Medulla oblongata (tissue), 1 donor: ENCODE results near the gene CDC42SE1.
A peak's percentile ranks its signal among the peaks of the same experiment; 100 is the strongest.

Experiments used
- DNase-seq: peaks from one replicate; pipeline ENCODE4 v3.0.0-alpha.2; 2015; ENCODE audit errors: extremely low spot score

Gene CDC42SE1

DNA sequence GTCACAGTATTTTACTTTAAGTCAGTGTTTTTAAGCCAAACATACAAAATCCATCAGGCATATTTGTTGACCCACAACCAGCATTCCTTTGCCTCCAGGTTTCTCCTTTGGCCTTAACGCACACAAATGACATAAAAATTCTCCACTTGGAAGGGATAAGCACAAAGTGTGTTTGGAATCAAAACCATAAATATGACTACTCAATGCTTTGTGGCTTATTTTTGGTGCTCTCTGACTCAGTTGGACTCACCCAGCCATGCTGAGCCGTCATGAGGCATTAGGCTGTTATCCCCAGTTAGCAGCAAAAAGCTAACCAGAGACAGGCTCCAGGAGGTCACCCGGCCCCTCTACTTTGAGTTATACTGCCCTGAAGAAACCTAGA lies 50.2 kb downstream of the CDC42SE1 start:
- no peak for DNase-seq

DNA sequence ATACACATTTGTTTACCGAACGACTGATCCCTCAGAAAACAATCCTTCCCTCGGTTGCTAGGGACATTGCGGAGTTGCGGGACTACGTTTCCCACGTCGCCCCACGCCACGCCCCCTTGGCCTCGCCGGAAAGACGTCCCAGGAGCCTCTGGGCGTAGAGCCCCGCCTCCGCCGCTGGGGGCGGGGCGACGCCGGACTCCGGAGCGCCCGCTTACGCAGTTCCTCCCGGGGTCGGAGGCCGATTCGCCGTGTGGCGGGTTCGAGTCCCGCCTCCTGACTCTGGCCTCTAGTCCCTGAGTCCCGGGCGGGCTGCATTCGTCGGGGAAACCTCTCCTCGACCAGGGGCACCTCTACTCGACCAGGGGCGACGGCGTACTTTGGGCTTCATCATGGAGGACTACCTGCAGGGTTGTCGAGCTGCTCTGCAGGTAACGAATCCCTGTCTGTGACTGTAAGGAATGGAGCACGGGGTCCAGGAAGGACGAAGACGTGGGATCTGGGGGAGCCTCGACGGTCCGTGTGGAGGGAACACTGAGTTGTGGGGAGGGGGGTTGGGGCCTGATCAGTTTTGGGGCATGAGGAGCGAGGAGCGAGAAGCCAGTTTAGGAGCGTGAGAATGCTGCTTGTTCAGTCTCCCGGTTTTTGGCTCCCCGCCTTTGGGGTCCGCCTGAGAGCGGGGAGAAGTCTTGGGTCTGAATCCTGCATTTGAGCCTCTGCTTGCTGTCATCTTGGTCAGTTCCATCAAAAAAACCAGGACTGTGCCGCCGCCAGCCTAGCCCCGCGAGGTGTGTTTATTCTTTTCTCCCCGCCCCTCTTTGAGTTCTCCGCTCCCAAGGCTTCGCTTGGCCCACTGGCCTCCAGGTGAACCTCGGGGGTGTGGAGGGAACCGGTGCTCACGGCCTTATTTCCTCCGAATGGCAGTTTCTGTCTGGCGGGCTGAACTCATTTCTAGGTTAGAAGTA lies 50.9 kb downstream of the CDC42SE1 start, which contains the start of gene PRUNE1:
Gene PRUNE1 (plus strand): TSS at position 206 of the 962 bp plus-strand sequence. CDS start 184 bp downstream, at position 390.
- DNase-seq, result peak; percentile 97

DNA sequence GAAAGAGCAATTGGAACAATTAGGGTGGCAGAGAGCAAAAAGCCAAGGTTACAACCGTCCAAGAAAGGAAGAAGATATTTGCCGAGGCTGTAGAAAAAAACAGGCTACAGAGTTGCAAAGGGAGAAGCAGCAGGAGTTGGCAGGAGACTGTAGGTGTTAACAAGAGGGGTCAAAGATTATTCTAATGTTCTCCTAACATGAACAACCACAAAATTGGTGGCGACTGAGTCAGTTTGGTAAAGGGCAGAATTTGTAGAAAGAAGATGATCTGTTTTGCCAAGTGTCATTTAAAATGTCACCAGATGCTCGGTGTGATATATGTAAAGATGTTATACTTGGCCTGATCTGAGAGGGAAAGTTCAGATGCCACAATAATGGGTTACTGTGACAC lies 51.6 kb downstream of the CDC42SE1 start:
- peak; percentile 57 for DNase-seq

DNA sequence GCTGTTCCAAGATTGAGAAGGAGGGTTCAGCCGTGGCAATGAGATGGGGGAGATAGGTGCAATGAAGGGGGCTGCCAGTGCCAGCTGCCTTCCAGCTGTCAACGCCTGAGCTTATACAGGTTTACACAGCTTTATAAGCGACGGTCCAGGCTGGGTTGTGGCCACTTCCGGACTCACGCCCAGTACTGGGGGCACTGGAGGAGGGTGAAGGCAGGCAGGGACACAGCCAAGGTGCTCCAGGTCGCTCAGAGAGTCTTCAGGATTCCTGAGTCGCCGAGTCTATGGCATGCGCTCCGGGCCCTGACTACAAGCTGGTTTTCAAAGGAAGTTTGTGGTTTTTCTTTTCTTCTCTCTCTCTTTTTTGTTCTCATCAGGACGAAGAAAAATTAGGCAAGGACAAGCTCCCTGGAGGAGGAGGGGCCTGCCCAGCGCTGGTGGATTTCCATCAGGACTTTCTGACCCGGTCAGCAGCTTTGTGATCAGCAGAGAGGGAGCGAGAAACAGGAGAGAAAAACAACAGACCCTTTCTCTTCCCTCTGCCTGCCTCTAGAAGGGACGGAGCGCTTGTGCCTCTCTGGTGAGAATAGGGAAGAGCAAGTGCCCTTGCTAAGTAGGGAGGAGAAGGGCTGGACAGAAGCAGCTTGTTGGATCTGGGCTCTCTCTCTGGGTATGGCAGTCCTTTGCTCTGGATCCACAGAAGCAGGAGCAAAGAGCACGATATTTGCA lies 52.9 kb downstream of the CDC42SE1 start, which contains the start of gene MINDY1:
Gene MINDY1 (minus strand): TSS at position 576 of the 726 bp plus-strand sequence. CDS start 4,285 bp downstream, outside the sequence.
- DNase-seq, result peak; percentile 96

DNA sequence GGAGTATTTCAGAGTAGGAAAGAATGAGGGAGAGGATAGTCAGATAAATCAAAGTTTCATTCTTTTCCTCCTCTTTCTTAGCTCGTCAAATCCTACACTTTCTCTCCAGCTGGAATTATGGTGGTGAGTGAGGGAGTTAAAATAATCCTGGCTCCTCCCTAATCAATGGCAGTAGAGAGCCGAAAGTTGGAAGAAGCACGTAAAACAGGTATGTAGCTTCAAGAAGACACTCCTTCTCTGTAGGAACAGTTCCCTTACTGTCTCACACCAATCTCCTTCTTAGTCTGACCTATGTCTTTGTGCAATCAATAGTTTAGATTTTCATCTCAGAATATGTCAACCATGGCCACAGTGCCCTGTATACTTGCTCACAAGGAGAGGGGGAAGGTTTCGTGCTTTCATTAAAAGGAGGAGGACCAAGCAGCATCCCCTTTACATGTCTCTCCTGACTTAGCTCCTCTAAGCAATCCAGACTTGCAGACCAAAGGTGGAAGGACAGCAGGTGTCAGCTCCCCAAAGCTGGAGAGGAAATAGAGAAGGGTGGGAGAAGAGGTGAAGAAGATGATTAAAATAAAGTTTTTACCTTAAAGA lies 53.6 kb downstream of the CDC42SE1 start:
- peak; percentile 49 for DNase-seq

DNA sequence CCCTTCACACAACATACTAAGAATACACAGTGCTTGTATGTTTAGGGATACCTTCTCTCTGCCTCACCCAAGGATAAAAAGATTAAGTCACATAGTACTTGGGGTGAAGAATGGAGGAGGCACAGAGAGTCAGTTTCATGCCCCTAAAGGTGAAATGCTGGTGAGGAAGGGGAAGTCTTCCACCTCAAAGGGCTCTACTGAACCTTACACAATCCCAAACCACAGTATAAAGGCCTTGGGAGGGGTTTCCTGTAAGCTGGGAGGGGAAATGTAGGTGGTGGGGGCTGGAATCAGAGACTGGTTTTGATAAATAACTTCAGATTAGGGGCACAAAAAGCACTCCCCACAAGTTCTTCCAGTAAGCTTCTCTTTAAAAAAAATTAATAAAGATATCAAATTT lies 56.2 kb downstream of the CDC42SE1 start:
- DNase-seq, result no peak

DNA sequence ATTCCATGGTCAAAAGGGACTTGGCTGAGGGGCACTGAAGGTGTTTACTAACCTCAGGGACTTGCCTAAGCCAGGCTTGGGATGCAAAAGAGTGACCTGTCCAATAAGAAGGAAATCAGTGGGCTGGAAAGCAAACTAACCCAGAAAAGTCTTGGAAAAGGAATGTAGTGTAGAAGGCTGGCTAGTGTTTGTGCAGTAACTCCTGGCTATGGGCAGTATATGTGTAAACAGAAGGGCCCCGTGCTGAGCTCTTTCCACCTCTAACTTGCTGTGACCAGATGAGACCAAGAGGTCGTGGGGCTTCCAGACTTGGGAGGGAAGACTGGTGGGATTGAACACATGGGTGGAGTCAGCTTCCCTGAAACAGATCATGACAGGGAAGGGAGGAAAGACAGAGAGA lies 56.8 kb downstream of the CDC42SE1 start:
- no peak for DNase-seq

DNA sequence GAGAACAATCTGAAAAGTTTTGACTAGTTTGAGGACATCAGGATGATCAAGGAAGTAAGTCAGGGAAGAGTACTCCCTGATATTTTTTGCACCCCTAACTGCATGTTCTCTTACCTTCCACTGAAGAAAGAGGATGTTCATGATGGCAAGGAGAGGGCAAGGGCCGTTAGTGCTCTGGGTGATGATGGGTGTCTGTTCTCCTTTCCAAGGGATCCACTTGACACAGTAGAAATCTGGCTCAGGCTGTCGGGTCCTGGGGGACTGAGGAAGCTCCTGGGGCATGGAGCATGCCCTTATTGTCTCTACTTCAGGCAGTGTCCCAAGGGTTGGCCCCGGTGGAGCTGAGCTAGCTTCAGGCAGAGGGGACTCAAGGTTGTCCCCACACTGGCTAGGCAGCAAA lies 57.4 kb downstream of the CDC42SE1 start:
- no peak for DNase-seq

DNA sequence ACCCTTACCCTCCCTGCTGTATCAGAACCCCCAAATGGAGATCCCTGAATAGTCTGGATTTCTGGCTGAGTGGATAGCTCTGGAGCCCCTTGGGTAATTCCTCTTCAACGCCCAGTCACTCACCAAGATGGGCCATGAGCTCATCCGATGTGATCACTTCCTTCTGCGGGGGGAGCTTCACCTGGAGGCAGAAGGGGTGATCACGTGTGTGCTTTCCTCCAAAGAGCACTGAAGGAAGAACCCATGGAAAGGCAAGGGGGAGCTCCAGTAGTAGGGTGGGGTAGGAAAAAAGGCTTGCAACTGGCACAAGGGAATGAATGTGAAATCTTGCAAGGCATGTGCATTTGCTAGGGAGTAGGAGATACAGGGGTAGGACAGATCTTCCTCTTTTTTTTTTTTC lies 57.8 kb downstream of the CDC42SE1 start:
- no peak for DNase-seq
